Testis (tissue), 3 donors: ENCODE data around the gene EMX2. TPM values are rescaled to one million over a fixed set of nuclear protein-coding genes. Genes with fewer than 3 reads are reported as not detected.
A peak's percentile ranks its signal among the peaks of the same experiment; 100 is the strongest.

ENCODE experiments used
- DNase-seq: peaks from one replicate; pipeline ENCODE4 v3.0.0-alpha.2; 2019
- H3K27ac ChIP-seq, 2 donors: fragments of 200-600 bp; sonication (generic); one replicate each; pipeline ENCODE4 v1.5.1; 2019
- H3K27me3 ChIP-seq: fragments of 200-600 bp; sonication (generic); one replicate; pipeline ENCODE4 v1.5.1; 2019
- H3K36me3 ChIP-seq: fragments of 200-600 bp; sonication (generic); one replicate; pipeline ENCODE4 v1.5.1; 2017; ENCODE audit warnings: low read depth; ENCODE audit errors: missing control alignments
- H3K4me1 ChIP-seq: fragments of 200-600 bp; sonication (generic); one replicate; pipeline ENCODE4 v1.5.1; 2019
- H3K4me3 ChIP-seq, 2 donors: fragments of 200-600 bp; sonication (generic); one replicate each; pipeline ENCODE4 v1.5.1; 2017 to 2019
- H3K9me3 ChIP-seq: fragments of 200-600 bp; sonication (generic); one replicate; pipeline ENCODE4 v1.5.1; 2017
- POLR2A ChIP-seq: fragments of 450-650 bp; IDR thresholded peaks from one replicate; pipeline ENCODE4 v1.6.1; 2017; ENCODE audit warnings: antibody characterized with exemption, mild to moderate bottlenecking, moderate library complexity
- WGBS, 2 donors: methylation state at CpG; one replicate each; pipeline ENCODE4 v1.1.5; 2018; 5-methylcytosine and 5-hydroxymethylcytosine counted together
- intact Hi-C: fragments of 100-400 bp; cut with DNase I; formaldehyde crosslinking; loops from one replicate; pipeline ENCODE4 v1.15.1; 2023; ENCODE audit warnings: low total_unique reads
- polyA plus RNA-seq: library from polyadenylated mRNA; stranded (reverse); fragments of 350-450 nt; fragmentation: Illumina TruSeq; extraction: RNeasy Lipid Tissue Mini Kit (QIAGEN cat#74804); gene quantifications from one replicate; pipeline ENCODE4 v1.2.3, GENCODE V29; 2014; ENCODE audit warnings: low read depth, low replicate concordance; ENCODE audit not compliant: insufficient read depth
- total RNA-seq, 2 donors: library from RNA; depleted of rRNA; stranded (reverse); fragments of >200 nt; gene quantifications; one replicate each; pipeline ENCODE4 v1.2.3, GENCODE V29; 2016
- TF ChIP-seq, protein P1 (sequence below), 3 experiments: fragments of 450-650 bp in 2 of 3; fragments of 200-600 bp in 1 of 3; sonication (generic) in 1 of 3; IDR thresholded peaks; one replicate each; pipeline ENCODE4 v1.5.1; 2016 to 2019; ENCODE audit warnings: antibody characterized with exemption in 3 of 3, mild to moderate bottlenecking in 2 of 3, moderate library complexity in 1 of 3

EMX2 gene
- total and polyA plus RNA-seq, 3 donors from 2014 or later: 1.5 to 6.9 (median 1.9) TPM

DNA sequence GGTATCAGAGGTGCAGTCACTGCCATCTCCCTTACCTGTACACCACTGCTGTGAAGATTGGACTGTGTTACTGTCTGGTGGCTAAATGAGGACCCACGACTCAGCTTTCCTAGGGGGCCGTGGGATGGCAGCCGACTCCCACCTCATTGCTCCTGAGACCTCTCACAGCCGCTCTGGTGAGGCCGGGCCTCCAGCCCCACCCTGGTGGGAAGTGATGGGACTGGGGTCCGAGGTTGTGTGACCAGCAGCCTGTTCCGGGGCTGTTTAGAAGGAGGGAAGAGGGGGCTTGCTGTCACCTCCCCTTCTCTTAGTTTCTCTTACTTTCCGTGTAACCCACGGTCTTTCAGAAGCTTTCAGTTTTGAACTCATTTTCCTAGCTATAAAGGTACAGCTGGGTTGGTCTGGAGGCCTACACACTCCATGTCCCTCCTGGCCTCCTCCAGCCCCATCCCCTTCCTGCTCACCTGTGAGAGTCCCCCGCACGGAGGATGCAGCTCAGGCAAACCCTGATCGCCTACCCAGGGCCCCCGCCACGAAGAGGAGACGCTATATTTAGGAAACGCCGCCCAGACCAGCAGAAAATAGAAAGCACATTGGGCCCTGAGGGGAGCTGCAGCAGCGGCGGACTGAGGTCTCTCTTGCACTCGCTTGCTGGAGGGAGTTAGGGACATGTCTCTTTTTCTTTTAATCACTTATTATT is 4.6 kb downstream of the EMX2 start:
- H3K4me1 ChIP-seq: peaks cover 16% of the 10 kb centered on the region
- H3K36me3 ChIP-seq: no peaks in the 10 kb centered on the region
- no peaks in the 10 kb centered on the region for H3K9me3 ChIP-seq
- no peaks in the 10 kb centered on the region for H3K27me3 ChIP-seq
- no peak for DNase-seq
- intact Hi-C loops: loop anchor here (10.0 kb wide), 1 partner anchor 498 kb away; the partner anchor contains the start of gene RAB11FIP2
- 24 to 38% methylated on average over 20 of the region's 20 CpGs for WGBS, 2 donors
- TF ChIP-seq, protein P1, sequence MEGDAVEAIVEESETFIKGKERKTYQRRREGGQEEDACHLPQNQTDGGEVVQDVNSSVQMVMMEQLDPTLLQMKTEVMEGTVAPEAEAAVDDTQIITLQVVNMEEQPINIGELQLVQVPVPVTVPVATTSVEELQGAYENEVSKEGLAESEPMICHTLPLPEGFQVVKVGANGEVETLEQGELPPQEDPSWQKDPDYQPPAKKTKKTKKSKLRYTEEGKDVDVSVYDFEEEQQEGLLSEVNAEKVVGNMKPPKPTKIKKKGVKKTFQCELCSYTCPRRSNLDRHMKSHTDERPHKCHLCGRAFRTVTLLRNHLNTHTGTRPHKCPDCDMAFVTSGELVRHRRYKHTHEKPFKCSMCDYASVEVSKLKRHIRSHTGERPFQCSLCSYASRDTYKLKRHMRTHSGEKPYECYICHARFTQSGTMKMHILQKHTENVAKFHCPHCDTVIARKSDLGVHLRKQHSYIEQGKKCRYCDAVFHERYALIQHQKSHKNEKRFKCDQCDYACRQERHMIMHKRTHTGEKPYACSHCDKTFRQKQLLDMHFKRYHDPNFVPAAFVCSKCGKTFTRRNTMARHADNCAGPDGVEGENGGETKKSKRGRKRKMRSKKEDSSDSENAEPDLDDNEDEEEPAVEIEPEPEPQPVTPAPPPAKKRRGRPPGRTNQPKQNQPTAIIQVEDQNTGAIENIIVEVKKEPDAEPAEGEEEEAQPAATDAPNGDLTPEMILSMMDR (IDR thresholded peaks at IDR 0.05): no peak
- TF ChIP-seq POLR2A: no peak
- peak overlapping the region; percentile 18 to 80 for H3K27ac ChIP-seq
- no peak overlapping the region for H3K4me3 ChIP-seq

DNA sequence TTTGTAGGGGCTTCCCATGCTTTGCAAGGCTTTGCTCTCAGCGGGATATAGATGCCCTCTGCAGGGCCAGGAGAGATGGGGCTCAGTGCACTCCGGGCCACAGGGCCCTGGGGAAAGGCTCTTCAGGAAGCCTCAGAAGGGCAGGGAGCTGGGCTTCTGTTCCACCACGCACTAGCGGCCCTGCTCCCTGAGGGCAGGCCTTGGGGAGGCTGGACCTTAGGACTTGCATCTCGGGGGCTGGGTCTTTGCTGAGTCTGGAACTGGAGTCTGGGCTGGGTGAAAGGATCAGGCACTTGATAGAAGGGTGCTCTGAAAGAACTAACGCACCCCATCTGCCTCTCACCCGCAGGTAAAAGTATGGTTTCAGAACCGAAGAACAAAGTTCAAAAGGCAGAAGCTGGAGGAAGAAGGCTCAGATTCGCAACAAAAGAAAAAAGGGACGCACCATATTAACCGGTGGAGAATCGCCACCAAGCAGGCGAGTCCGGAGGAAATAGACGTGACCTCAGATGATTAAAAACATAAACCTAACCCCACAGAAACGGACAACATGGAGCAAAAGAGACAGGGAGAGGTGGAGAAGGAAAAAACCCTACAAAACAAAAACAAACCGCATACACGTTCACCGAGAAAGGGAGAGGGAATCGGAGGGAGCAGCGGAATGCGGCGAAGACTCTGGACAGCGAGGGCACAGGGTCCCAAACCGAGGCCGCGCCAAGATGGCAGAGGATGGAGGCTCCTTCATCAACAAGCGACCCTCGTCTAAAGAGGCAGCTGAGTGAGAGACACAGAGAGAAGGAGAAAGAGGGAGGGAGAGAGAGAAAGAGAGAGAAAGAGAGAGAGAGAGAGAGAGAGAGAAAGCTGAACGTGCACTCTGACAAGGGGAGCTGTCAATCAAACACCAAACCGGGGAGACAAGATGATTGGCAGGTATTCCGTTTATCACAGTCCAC is 5.4 kb downstream of the EMX2 start:
- intact Hi-C loops: loop anchor here (10.0 kb wide), 1 partner anchor 497 kb away; the partner anchor contains the start of gene RAB11FIP2
- H3K4me3 ChIP-seq: no peak overlapping the region
- no peaks in the 10 kb centered on the region for H3K36me3 ChIP-seq
- H3K4me1 ChIP-seq: peaks cover 16% of the 10 kb centered on the region
- TF ChIP-seq POLR2A: no peak
- TF ChIP-seq, protein P1 (IDR thresholded peaks at IDR 0.05): no peak
- no peaks in the 10 kb centered on the region for H3K9me3 ChIP-seq
- H3K27ac ChIP-seq: no peak overlapping the region
- no peak for DNase-seq
- H3K27me3 ChIP-seq: no peaks in the 10 kb centered on the region
- WGBS, 2 donors: 24 to 37% methylated on average over 30 to 32 of the region's 32 CpGs

DNA sequence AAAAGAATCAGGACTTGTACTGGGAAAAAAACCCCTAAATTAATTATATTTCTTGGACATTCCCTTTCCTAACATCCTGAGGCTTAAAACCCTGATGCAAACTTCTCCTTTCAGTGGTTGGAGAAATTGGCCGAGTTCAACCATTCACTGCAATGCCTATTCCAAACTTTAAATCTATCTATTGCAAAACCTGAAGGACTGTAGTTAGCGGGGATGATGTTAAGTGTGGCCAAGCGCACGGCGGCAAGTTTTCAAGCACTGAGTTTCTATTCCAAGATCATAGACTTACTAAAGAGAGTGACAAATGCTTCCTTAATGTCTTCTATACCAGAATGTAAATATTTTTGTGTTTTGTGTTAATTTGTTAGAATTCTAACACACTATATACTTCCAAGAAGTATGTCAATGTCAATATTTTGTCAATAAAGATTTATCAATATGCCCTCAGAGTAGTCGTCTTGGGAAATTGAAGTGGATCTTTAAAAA is 6.6 kb downstream of the EMX2 start:
- TF ChIP-seq, protein P1 (IDR thresholded peaks at IDR 0.05): no peak
- TF ChIP-seq POLR2A: no peak
- WGBS, 2 donors: 66 to 76% methylated on average over 6 of the region's 6 CpGs

DNA sequence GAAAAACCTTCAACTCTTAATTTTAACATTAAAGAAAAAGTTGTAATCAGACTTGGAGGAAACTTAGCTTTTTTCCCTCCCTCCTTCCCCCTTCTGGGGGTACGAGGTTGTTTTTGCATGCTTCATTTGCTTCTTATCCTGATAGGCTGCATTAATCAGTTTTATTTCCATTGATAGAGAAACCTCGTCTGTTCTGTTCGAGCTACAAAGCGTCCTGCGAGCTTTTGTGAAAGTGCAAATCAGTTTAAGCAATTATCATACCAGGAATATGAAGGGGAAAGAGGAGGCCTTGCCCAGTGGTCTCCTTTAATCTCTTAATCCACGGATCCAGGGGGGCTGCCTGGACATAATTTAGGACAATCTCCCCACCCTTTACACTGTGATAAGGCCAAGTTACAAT is 7.5 kb downstream of the EMX2 start:
- 35 to 67% methylated on average over 6 of the region's 6 CpGs for WGBS, 2 donors
- TF ChIP-seq POLR2A: no peak
- TF ChIP-seq, protein P1 (IDR thresholded peaks at IDR 0.05): no peak
- Histone ChIP-seq H3K27ac (no peak overlapping the region), H3K9me3 (no peaks in the 10 kb centered on the region), H3K27me3 (no peaks in the 10 kb centered on the region), H3K4me1 (peaks cover 6% of the 10 kb centered on the region), H3K4me3 (no peak overlapping the region), H3K36me3 (no peaks in the 10 kb centered on the region)
- intact Hi-C loops: no loop called here
- no peak for DNase-seq

More for the DNA sequence above, 6.6 kb downstream of the EMX2 start:
- H3K36me3 ChIP-seq: no peaks in the 10 kb centered on the region
- intact Hi-C loops: loop anchor here (10.0 kb wide), 1 partner anchor 496 kb away; the partner anchor contains the start of gene RAB11FIP2
- H3K4me1 ChIP-seq: peaks cover 13% of the 10 kb centered on the region
- no peaks in the 10 kb centered on the region for H3K9me3 ChIP-seq
- no peak overlapping the region for H3K4me3 ChIP-seq
- DNase-seq: no peak
- no peak overlapping the region for H3K27ac ChIP-seq
- no peaks in the 10 kb centered on the region for H3K27me3 ChIP-seq
